ENCODE data around the gene CATSPERZ.

The CATSPERZ gene

DNA sequence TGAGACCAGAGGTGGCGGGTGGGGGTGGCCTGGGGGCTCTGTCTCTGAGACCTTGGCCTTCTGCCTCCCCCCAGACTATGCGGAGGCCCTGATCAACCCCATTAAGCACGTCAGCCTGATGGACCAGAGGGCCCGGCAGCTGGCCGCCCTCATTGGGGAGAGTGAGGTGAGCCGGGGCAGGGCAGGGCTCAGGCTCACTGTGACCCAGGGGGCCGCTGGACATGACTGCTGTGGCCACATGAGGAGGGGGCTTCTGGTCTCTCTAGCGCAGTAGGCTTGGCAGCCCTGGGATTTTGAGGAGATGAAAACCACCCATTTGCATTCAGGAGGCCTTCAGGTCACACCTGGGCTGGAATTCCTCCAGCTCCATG is 36.2 kb upstream of the CATSPERZ start:
- WGBS, 2 experiments, result 92 to 95% methylated on average over 8 of the region's 8 CpGs
- Histone ChIP-seq H3K9me3 (ENCODE audit: control insufficient read depth, low read length) (no peaks in the 10 kb centered on the region), H3K36me3 (ENCODE audit: control insufficient read depth, insufficient read depth, low read length) (peaks cover 18% of the 10 kb centered on the region), H3K4me1 (ENCODE audit: control insufficient read depth, insufficient read depth, low read length) (peaks cover 14% of the 10 kb centered on the region), H3K27ac (ENCODE audit: insufficient read depth, low read depth, low read length, poor library complexity, severe bottlenecking) (peak overlapping the region; percentile 8), H3K4me3 (ENCODE audit: insufficient read depth, low read depth, low read length) (no peak overlapping the region), H3K27me3 (ENCODE audit: control insufficient read depth, insufficient read depth, low read length, poor library complexity, severe bottlenecking) (no peaks in the 10 kb centered on the region)

DNA sequence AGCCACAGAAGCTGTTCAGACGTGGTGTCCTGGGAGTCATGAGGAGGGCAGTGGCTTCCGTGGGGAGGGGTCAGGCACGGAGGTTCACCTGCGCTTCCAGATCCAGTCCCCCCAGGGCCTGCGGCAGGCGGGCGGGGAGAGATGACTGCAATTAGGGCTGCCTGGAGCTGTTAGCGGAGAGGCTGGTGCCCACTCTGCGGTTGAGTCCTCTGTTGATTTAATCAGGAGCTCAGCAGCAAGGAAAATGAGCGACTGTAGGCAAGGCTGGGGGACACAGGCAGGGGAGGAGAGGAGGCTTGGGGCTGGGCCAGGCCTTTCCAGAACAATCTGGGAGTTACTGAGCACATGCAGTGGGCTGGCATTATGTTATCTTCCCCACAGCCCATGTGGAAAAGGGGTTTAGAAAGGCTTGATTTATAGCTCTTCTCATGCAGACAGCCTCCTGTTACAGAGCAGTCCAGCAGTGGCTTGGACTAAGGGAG is 35.7 kb upstream of the CATSPERZ start:
- Histone ChIP-seq H3K4me1 (ENCODE audit: control insufficient read depth, insufficient read depth, low read length) (peaks cover 14% of the 10 kb centered on the region), H3K4me3 (ENCODE audit: insufficient read depth, low read depth, low read length) (no peak overlapping the region), H3K36me3 (ENCODE audit: control insufficient read depth, insufficient read depth, low read length) (peaks cover 13% of the 10 kb centered on the region), H3K27me3 (ENCODE audit: control insufficient read depth, insufficient read depth, low read length, poor library complexity, severe bottlenecking) (no peaks in the 10 kb centered on the region), H3K9me3 (ENCODE audit: control insufficient read depth, low read length) (no peaks in the 10 kb centered on the region), H3K27ac (ENCODE audit: insufficient read depth, low read depth, low read length, poor library complexity, severe bottlenecking) (no peak overlapping the region)
- WGBS, 2 experiments, result 95 to 96% methylated on average over 10 of the region's 10 CpGs

GRCh38 chr11:64265176-64266160 is 34.7 kb upstream of the CATSPERZ start:
- no peaks in the 10 kb centered on the region for H3K9me3 ChIP-seq (ENCODE audit: control insufficient read depth, low read length)
- no peaks in the 10 kb centered on the region for H3K27me3 ChIP-seq (ENCODE audit: control insufficient read depth, insufficient read depth, low read length, poor library complexity, severe bottlenecking)
- H3K27ac ChIP-seq (ENCODE audit: insufficient read depth, low read depth, low read length, poor library complexity, severe bottlenecking), result no peak overlapping the region
- H3K4me3 ChIP-seq (ENCODE audit: insufficient read depth, low read depth, low read length), result no peak overlapping the region
- H3K4me1 ChIP-seq (ENCODE audit: control insufficient read depth, insufficient read depth, low read length), result peaks cover 14% of the 10 kb centered on the region
- 93 to 94% methylated on average over 35 of the region's 35 CpGs for WGBS, 2 experiments
- H3K36me3 ChIP-seq (ENCODE audit: control insufficient read depth, insufficient read depth, low read length), result peaks cover 12% of the 10 kb centered on the region

DNA sequence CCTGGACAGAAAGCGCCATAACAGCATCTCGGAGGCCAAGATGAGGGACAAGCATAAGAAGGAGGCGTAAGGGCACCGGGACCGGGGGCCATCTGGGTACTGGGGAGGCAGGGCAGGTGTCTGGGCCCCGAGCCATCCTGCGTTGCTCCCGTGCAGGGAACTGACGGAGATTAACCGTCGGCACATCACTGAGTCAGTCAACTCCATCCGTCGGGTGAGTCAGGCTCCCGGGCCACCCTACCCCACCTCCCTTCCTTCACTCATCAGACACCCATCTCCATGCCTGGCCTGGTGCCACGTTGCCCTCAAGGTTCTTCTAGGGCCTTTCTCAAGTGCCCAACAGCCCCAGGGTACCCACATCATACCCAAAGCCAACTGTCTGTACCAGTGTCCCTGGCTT is 33.8 kb upstream of the CATSPERZ start:
- Histone ChIP-seq H3K4me1 (ENCODE audit: control insufficient read depth, insufficient read depth, low read length) (peaks cover 14% of the 10 kb centered on the region), H3K27me3 (ENCODE audit: control insufficient read depth, insufficient read depth, low read length, poor library complexity, severe bottlenecking) (no peaks in the 10 kb centered on the region), H3K4me3 (ENCODE audit: insufficient read depth, low read depth, low read length) (no peak overlapping the region), H3K9me3 (ENCODE audit: control insufficient read depth, low read length) (no peaks in the 10 kb centered on the region), H3K36me3 (ENCODE audit: control insufficient read depth, insufficient read depth, low read length) (peaks cover 12% of the 10 kb centered on the region), H3K27ac (ENCODE audit: insufficient read depth, low read depth, low read length, poor library complexity, severe bottlenecking) (no peak overlapping the region)
- 94% methylated on average over 15 of the region's 15 CpGs for WGBS, 2 experiments

DNA sequence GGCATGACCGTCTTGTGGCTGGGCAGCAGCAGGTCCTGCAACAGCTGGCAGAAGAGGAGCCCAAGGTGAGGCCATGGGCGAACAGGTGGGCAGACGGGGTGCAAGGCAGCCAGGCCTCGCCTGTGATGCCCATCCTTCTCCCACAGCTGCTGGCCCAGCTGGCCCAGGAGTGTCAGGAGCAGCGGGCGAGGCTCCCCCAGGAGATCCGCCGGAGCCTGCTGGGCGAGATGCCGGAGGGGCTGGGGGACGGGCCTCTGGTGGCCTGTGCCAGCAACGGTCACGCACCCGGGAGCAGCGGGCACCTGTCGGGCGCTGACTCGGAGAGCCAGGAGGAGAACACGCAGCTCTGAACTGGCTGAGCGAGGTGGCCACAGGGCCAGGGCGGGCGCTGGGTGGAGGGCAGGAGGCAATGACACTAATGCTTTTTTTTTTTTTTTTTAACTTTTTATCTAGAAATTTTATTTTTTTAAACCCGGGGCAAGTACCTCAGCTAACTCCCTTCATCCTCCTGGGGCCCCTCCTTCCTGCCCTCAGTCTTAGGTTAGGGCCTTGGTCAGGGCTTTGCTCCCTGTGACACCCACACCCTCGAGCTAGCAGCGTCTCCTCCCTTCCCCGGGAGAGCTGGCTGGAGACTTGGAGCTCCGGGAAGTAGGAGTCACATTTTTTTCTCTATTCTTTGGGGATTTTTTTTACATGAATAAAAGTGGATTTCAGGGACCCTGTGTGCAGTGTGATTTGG is 32.8 kb upstream of the CATSPERZ start:
- Histone ChIP-seq H3K27ac (ENCODE audit: insufficient read depth, low read depth, low read length, poor library complexity, severe bottlenecking) (no peak overlapping the region), H3K9me3 (ENCODE audit: control insufficient read depth, low read length) (no peaks in the 10 kb centered on the region), H3K4me3 (ENCODE audit: insufficient read depth, low read depth, low read length) (no peak overlapping the region), H3K4me1 (ENCODE audit: control insufficient read depth, insufficient read depth, low read length) (peaks cover 14% of the 10 kb centered on the region), H3K27me3 (ENCODE audit: control insufficient read depth, insufficient read depth, low read length, poor library complexity, severe bottlenecking) (no peaks in the 10 kb centered on the region), H3K36me3 (ENCODE audit: control insufficient read depth, insufficient read depth, low read length) (peaks cover 8% of the 10 kb centered on the region)
- WGBS, 2 experiments, result 93% methylated on average over 27 of the region's 27 CpGs

GRCh38 chr11:64268025-64268892 is 31.9 kb upstream of the CATSPERZ start:
- H3K9me3 ChIP-seq (ENCODE audit: control insufficient read depth, low read length), result no peaks in the 10 kb centered on the region
- H3K27me3 ChIP-seq (ENCODE audit: control insufficient read depth, insufficient read depth, low read length, poor library complexity, severe bottlenecking), result no peaks in the 10 kb centered on the region
- H3K4me1 ChIP-seq (ENCODE audit: control insufficient read depth, insufficient read depth, low read length), result peaks cover 11% of the 10 kb centered on the region
- H3K36me3 ChIP-seq (ENCODE audit: control insufficient read depth, insufficient read depth, low read length), result peaks cover 3% of the 10 kb centered on the region
- 92% methylated on average over 23 of the region's 23 CpGs for WGBS, 2 experiments
- H3K27ac ChIP-seq (ENCODE audit: insufficient read depth, low read depth, low read length, poor library complexity, severe bottlenecking), result no peak overlapping the region
- peak overlapping the region; percentile 95 for H3K4me3 ChIP-seq (ENCODE audit: insufficient read depth, low read depth, low read length)

DNA sequence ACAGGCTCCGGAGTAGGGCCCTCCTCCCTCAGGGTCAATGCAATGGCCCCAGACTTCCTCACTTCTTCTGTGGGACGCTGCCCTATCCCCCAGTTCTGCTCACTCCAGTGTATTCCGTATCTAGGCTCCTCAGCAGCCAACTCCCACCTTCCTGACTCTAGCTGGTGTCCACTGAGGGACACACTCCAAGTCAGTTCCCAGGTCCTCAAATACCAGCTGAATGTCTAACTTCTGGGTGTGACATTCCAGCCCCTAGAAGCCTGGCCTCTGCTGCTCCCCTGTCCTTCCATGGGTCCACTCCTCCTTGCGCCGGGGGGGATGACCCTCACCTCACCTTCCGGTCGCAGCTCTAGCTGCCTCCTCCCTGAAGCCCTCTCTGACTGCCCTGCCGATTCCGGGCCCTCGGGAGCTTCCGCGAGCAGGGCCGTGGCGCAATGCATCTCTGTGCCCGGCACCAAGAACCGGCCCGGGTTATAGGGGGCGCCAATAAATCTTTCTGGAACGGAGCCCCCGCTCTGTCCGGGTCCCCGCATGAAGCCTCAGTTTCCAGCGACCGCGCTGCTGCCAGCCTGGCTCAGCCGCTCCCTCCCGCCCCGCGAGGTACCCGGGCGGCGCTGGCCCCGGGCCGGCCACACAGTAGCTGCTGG is 31.1 kb upstream of the CATSPERZ start:
- Histone ChIP-seq H3K27me3 (ENCODE audit: control insufficient read depth, insufficient read depth, low read length, poor library complexity, severe bottlenecking) (no peaks in the 10 kb centered on the region), H3K4me3 (ENCODE audit: insufficient read depth, low read depth, low read length) (peak overlapping the region; percentile 95), H3K4me1 (ENCODE audit: control insufficient read depth, insufficient read depth, low read length) (peaks cover 4% of the 10 kb centered on the region), H3K27ac (ENCODE audit: insufficient read depth, low read depth, low read length, poor library complexity, severe bottlenecking) (peak overlapping the region; percentile 90), H3K36me3 (ENCODE audit: control insufficient read depth, insufficient read depth, low read length) (peaks cover 3% of the 10 kb centered on the region), H3K9me3 (ENCODE audit: control insufficient read depth, low read length) (no peaks in the 10 kb centered on the region)
- WGBS, 2 experiments, result 4 to 5% methylated on average over 34 of the region's 34 CpGs

GRCh38 chr11:64269540-64270220 is 30.5 kb upstream of the CATSPERZ start:
- 0% methylated on average over 58 of the region's 58 CpGs for WGBS, 2 experiments
- H3K27me3 ChIP-seq (ENCODE audit: control insufficient read depth, insufficient read depth, low read length, poor library complexity, severe bottlenecking), result no peaks in the 10 kb centered on the region

More at GRCh38 chr11:64269540-64270220, 30.5 kb upstream of the CATSPERZ start:
- H3K27ac ChIP-seq (ENCODE audit: insufficient read depth, low read depth, low read length, poor library complexity, severe bottlenecking), result peak overlapping the region; percentile 97
- peaks cover 3% of the 10 kb centered on the region for H3K36me3 ChIP-seq (ENCODE audit: control insufficient read depth, insufficient read depth, low read length)
- H3K4me3 ChIP-seq (ENCODE audit: insufficient read depth, low read depth, low read length), result peak overlapping the region; percentile 95
- H3K9me3 ChIP-seq (ENCODE audit: control insufficient read depth, low read length), result no peaks in the 10 kb centered on the region
- peaks cover 4% of the 10 kb centered on the region for H3K4me1 ChIP-seq (ENCODE audit: control insufficient read depth, insufficient read depth, low read length)
